GM12878 (cell line): ENCODE measurements around the gene HDAC7. TPM values are rescaled to one million over a fixed set of nuclear protein-coding genes. Genes with fewer than 3 reads are reported as not detected.

ENCODE experiments used
- ATAC-seq: fragments of 200-7000 bp; cut with Tn5 transposase; 3 replicates; pipeline ENCODE4 v1.9.1; 2020; ENCODE audit warnings: mild to moderate bottlenecking, moderate library complexity
- BruUV-seq: library from RNA; stranded (reverse); fragments of 400-500 nt; replicated peaks from 2 replicates; lab custom pipeline; 2021; lab: Mats Ljungman, UMichigan
- CTCF ChIA-PET: fragments of 300-600 bp; sonication (Branson Sonifier 250); formaldehyde crosslinking; extraction: SDS; loops from one replicate; lab custom pipeline; 2021; ENCODE audit warnings: inconsistent platforms; lab: Yijun Ruan, JAX
- POLR2A ChIA-PET: fragments of 350-600 bp; formaldehyde crosslinking; extraction: SDS; loops from one replicate; lab custom pipeline; 2021; ENCODE audit warnings: inconsistent platforms; lab: Charles Lee
- RAD21 ChIA-PET: fragments of 300-600 bp; sonication (Branson Sonifier 250); formaldehyde crosslinking; loops from one replicate; lab custom pipeline; 2023; ENCODE audit warnings: antibody characterized with exemption; ENCODE audit not compliant: unreplicated experiment; lab: Charles Lee
- SMC1A ChIA-PET: fragments of 300-600 bp; sonication (Branson Sonifier 250); formaldehyde crosslinking; loops from one replicate; lab custom pipeline; 2023; ENCODE audit not compliant: unreplicated experiment, uncharacterized antibody; lab: Charles Lee
- DNase-seq: peaks from one replicate; pipeline ENCODE4 v3.0.0-alpha.2; 2011; ENCODE audit warnings: low read depth, low spot score
- FAIRE-seq: peaks from 3 replicates; lab custom pipeline; 2011; peaks lifted over from hg19 to GRCh38; lab: Jason Lieb, UNC
- H2AFZ ChIP-seq: 2 replicates; pipeline ENCODE4 v1.6.0; 2011; ENCODE audit warnings: low read depth, low read length, control low read depth; ENCODE audit not compliant: control insufficient read depth
- H3K27ac ChIP-seq: 2 replicates; pipeline ENCODE4 v1.5.1; 2011; ENCODE audit warnings: control low read depth; ENCODE audit not compliant: control insufficient read depth, insufficient read depth
- H3K27me3 ChIP-seq, 2 experiments: replicated peaks in 1 of 2; 2 replicates each; pipeline versions ENCODE4 v1.6.0 to v1.6.1; 2011; ENCODE audit warnings: low read length in 1 of 2; ENCODE audit not compliant: control insufficient read depth in 2 of 2, insufficient read depth in 2 of 2
- H3K36me3 ChIP-seq, 2 experiments: 2 replicates each; pipeline ENCODE4 v1.5.1; 2011; ENCODE audit warnings: low read length in 1 of 2; ENCODE audit not compliant: control insufficient read depth in 2 of 2, insufficient read depth in 2 of 2
- H3K4me1 ChIP-seq: 2 replicates; pipeline ENCODE4 v1.6.1; 2011; ENCODE audit warnings: mild to moderate bottlenecking, low read length, moderate library complexity, mixed read lengths; ENCODE audit not compliant: control insufficient read depth, insufficient read depth
- H3K4me2 ChIP-seq: 2 replicates; pipeline ENCODE4 v1.6.0; 2011; ENCODE audit warnings: control low read depth; ENCODE audit not compliant: control insufficient read depth, insufficient read depth
- H3K4me3 ChIP-seq: fragments of 200-600 bp; sonication (generic); 2 replicates; pipeline ENCODE4 v1.5.1; 2016
- H3K79me2 ChIP-seq: 2 replicates; pipeline ENCODE4 v1.6.0; 2011; ENCODE audit warnings: low read length; ENCODE audit not compliant: control insufficient read depth, insufficient read depth
- H3K9ac ChIP-seq: 2 replicates; pipeline ENCODE4 v1.8.0; 2011; ENCODE audit warnings: low read length, control low read depth, mixed read lengths; ENCODE audit not compliant: control insufficient read depth, insufficient read depth
- H3K9me3 ChIP-seq: replicated peaks from 3 replicates; pipeline ENCODE4 v1.5.1; 2011; ENCODE audit warnings: mild to moderate bottlenecking, low read length; ENCODE audit not compliant: control insufficient read depth, insufficient read depth
- H4K20me1 ChIP-seq: 2 replicates; pipeline ENCODE4 v1.6.0; 2011; ENCODE audit not compliant: control insufficient read depth, insufficient read depth
- BCL11A ChIP-seq: IDR thresholded peaks from 2 replicates; pipeline ENCODE4 v1.6.1; 2011; ENCODE audit warnings: low read depth, low read length
- CBX3 ChIP-seq: fragments of 200-600 bp; sonication (generic); IDR thresholded peaks from 2 replicates; pipeline ENCODE4 v1.6.1; 2016; ENCODE audit warnings: low read depth, borderline replicate concordance
- EED ChIP-seq: sonication (generic); IDR thresholded peaks from 2 replicates; pipeline ENCODE4 v1.6.1; 2016; ENCODE audit warnings: antibody characterized with exemption, low read depth
- GABPA ChIP-seq: IDR thresholded peaks from 2 replicates; pipeline ENCODE4 v1.6.1; 2014; ENCODE audit warnings: antibody characterized with exemption, low read depth, mild to moderate bottlenecking, inconsistent platforms
- SIX5 ChIP-seq: IDR thresholded peaks from 2 replicates; pipeline ENCODE4 v1.6.1; 2011; ENCODE audit warnings: mild to moderate bottlenecking, low read depth, low read length, moderate library complexity; ENCODE audit not compliant: severe bottlenecking
- SMC3 ChIP-seq: IDR thresholded peaks from 2 replicates; pipeline ENCODE4 v1.6.1; 2011; ENCODE audit warnings: low read length, improper control_type of control experiment, borderline replicate concordance
- ZNF687 ChIP-seq: fragments of 450-650 bp; IDR thresholded peaks from 2 replicates; pipeline ENCODE4 v1.6.1; 2017; ENCODE audit warnings: mild to moderate bottlenecking, moderate library complexity
- WGBS: methylation state at CpG from one replicate; pipeline ENCODE4 v1.1.6; 2016; ENCODE audit warnings: low lambda C conversion rate; ENCODE audit not compliant: insufficient replicate concordance, insufficient coverage; ENCODE audit errors: missing lambda C conversion rate; 5-methylcytosine and 5-hydroxymethylcytosine counted together
- in situ Hi-C: fragments of 300-500 bp; cut with MboI; formaldehyde crosslinking; loops from 9 replicates; pipeline ENCODE4 v1.14.3; 2018; ENCODE audit warnings: mixed read lengths
- intact Hi-C: fragments of 100-400 bp; cut with micrococcal nuclease; formaldehyde crosslinking; loops from one replicate; pipeline ENCODE4 v1.14.2; 2022; ENCODE audit not compliant: unreplicated experiment
- polyA plus RNA-seq, 11 experiments: library from polyadenylated mRNA; depleted of rRNA in 4 of 11; unstranded in 6 of 11; stranded (reverse) in 5 of 11; fragments of >200 nt; fragmentation: Nextera tagmentation in 4 of 11; fragmentation: Illumina TruSeq in 1 of 11; extraction: Ambion mirVana in 4 of 11; extraction: Trizol in 1 of 11; gene quantifications; 1 replicate in 1 of 11; 2 replicates in 10 of 11; pipeline versions ENCODE4 v1.2.1 to v1.2.3, GENCODE V29; 2011 to 2016; ENCODE audit warnings: inconsistent platforms in 2 of 11, missing spikeins in 2 of 11, low read depth in 1 of 11
- total RNA-seq, 4 experiments: library from RNA; depleted of rRNA in 3 of 4; stranded (reverse); fragments of >200 nt in 3 of 4; fragmentation: Illumina TruSeq in 1 of 4; extraction: Trizol in 1 of 4; gene quantifications; 2 replicates each; pipeline versions ENCODE4 v1.2.1 to v1.2.3, GENCODE V29; 2013 to 2021
- TF ChIP-seq, protein P1 (sequence below): IDR thresholded peaks from 2 replicates; pipeline ENCODE4 v1.6.1; 2012; ENCODE audit warnings: low read length, inconsistent platforms
- TF ChIP-seq, protein P2 (sequence below): IDR thresholded peaks from 2 replicates; pipeline ENCODE4 v1.6.1; 2011; ENCODE audit warnings: low read depth, low read length, improper control_type of control experiment, borderline replicate concordance
- TF ChIP-seq, protein P3 (sequence below): fragments of 450-650 bp; IDR thresholded peaks from 2 replicates; pipeline ENCODE4 v1.6.1; 2017; ENCODE audit warnings: mild to moderate bottlenecking, low read depth, inconsistent platforms; ENCODE audit not compliant: poor library complexity, severe bottlenecking

HDAC7 gene
- total and polyA plus RNA-seq, 10 of the 15 experiments (the other 5 are each of a cell fraction or from before 2014, with no cell fraction given) = 0.47 to 18.3 (median 5.4) TPM

- TF ChIP-seq GABPA (no peak), BCL11A (no peak), EED (no peak)
- TF ChIP-seq, protein P1, sequence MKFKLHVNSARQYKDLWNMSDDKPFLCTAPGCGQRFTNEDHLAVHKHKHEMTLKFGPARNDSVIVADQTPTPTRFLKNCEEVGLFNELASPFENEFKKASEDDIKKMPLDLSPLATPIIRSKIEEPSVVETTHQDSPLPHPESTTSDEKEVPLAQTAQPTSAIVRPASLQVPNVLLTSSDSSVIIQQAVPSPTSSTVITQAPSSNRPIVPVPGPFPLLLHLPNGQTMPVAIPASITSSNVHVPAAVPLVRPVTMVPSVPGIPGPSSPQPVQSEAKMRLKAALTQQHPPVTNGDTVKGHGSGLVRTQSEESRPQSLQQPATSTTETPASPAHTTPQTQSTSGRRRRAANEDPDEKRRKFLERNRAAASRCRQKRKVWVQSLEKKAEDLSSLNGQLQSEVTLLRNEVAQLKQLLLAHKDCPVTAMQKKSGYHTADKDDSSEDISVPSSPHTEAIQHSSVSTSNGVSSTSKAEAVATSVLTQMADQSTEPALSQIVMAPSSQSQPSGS = no peak
Observed at GRCh38 chr12:47790676-47791350, 28.9 kb downstream of the HDAC7 start (continued).

DNA sequence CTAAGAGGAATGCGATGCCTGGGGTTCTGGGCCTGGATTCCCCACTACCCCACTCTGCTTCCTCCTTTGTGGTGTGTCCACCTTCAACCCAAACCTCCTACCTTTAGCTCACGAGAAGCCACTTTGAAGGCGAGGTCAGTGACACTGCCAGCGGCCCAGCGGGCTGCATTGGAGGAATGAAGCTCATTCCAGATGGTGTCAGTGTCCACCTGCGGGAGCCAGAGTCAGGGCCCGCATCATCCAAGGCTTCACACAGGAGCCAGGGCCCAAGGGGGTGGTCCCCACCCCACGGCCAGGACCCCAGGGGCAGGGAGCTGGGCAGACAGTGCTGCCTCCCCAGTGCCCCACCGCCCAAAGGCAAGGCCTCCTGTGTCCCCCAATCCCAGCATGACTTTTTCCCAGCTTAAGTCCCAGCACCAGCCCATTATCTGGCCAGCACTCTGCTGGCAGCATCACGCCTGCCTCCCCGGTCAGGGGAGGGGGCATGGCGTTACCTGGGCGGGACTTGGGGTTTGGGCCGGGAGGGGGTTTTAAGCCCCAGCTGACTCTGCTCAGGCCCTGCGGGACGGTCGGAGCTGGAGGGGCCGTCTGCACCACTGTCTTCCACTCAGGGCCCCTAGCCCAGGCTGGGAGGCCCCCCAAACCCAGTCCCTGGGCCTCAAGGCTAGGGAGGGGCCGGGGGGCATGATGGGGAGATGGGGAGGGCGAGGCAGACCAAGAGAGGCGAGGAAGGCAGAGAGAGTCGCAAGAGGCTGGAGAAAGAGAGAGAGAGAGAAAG is 29.8 kb downstream of the HDAC7 start:
- DNase-seq (no peak), ATAC-seq (no peak), FAIRE-seq (no peak)
- ChIA-PET POLR2A (no interaction called here), SMC1A (interaction anchor here (1.5 to 1.7 kb wide), 2 partner anchors 46 to 48 kb away, joined by 4 read pairs; no protein-coding TSS in a partner anchor), RAD21 (interaction anchor here (1.1 to 1.2 kb wide), 2 partner anchors 48 to 49 kb away, joined by 3 read pairs; no protein-coding TSS in a partner anchor), CTCF (interaction anchor here (0.7 to 5.3 kb wide), 2 partner anchors 11 to 47 kb away, joined by 3 to 36 read pairs; no protein-coding TSS in a partner anchor)
- 68% methylated on average over 22 of the region's 22 CpGs for WGBS
- no peak overlapping the region for H3K4me3 ChIP-seq
- H4K20me1 ChIP-seq = no peaks in the 10 kb centered on the region
- no peak overlapping the region for H2AFZ ChIP-seq
- in situ Hi-C loops = no loop called here
- intact Hi-C loops = no loop called here
- H3K79me2 ChIP-seq = no peaks in the 10 kb centered on the region
- no TSS peak for BruUV-seq
- H3K9me3 ChIP-seq = no peaks in the 10 kb centered on the region
- H3K4me2 ChIP-seq = no peak overlapping the region
- H3K27ac ChIP-seq = no peak overlapping the region
- H3K36me3 ChIP-seq = peaks cover 0 to 7% of the 10 kb centered on the region in 2 experiments; a peak in 1 of 4 replicates
- H3K27me3 ChIP-seq = no peaks in the 10 kb centered on the region
- no peak overlapping the region for H3K9ac ChIP-seq
- no peaks in the 10 kb centered on the region for H3K4me1 ChIP-seq
- TF ChIP-seq, protein P2, sequence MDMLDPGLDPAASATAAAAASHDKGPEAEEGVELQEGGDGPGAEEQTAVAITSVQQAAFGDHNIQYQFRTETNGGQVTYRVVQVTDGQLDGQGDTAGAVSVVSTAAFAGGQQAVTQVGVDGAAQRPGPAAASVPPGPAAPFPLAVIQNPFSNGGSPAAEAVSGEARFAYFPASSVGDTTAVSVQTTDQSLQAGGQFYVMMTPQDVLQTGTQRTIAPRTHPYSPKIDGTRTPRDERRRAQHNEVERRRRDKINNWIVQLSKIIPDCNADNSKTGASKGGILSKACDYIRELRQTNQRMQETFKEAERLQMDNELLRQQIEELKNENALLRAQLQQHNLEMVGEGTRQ = no peak
- no peak for TF ChIP-seq SIX5
- TF ChIP-seq SMC3 = no peak
- TF ChIP-seq CBX3 = no peak
- no peak for TF ChIP-seq ZNF687
- TF ChIP-seq, protein P3, sequence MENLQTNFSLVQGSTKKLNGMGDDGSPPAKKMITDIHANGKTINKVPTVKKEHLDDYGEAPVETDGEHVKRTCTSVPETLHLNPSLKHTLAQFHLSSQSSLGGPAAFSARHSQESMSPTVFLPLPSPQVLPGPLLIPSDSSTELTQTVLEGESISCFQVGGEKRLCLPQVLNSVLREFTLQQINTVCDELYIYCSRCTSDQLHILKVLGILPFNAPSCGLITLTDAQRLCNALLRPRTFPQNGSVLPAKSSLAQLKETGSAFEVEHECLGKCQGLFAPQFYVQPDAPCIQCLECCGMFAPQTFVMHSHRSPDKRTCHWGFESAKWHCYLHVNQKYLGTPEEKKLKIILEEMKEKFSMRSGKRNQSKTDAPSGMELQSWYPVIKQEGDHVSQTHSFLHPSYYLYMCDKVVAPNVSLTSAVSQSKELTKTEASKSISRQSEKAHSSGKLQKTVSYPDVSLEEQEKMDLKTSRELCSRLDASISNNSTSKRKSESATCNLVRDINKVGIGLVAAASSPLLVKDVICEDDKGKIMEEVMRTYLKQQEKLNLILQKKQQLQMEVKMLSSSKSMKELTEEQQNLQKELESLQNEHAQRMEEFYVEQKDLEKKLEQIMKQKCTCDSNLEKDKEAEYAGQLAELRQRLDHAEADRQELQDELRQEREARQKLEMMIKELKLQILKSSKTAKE = no peak
